Esophagus squamous epithelium (tissue), 5 donors: ENCODE results near the gene OR4K15. TPM values are rescaled to one million over a fixed set of nuclear protein-coding genes. Genes with fewer than 3 reads are reported as not detected.

ENCODE experiments used
- DNase-seq: peaks from one replicate; lab custom pipeline; 2025; lab: John Stamatoyannopoulos, UW
- H3K27ac ChIP-seq, 4 donors: fragments of 200-600 bp; sonication (generic); one replicate each; pipeline ENCODE4 v1.5.1; 2016 to 2019; ENCODE audit warnings: mild to moderate bottlenecking in 1 of 4
- H3K27me3 ChIP-seq, 4 donors: fragments of 200-600 bp; sonication (generic); 1 replicate in 3 of 4; 2 replicates in 1 of 4; pipeline versions ENCODE4 v1.5.1 to v1.6.0; 2017 to 2021; ENCODE audit warnings: antibody characterized with exemption in 1 of 4
- H3K36me3 ChIP-seq, 3 donors: fragments of 200-600 bp; sonication (generic); one replicate each; pipeline ENCODE4 v1.5.1; 2016 to 2019
- H3K4me1 ChIP-seq, 3 donors: fragments of 200-600 bp; sonication (generic); one replicate each; pipeline ENCODE4 v1.5.1; 2017 to 2019
- H3K4me3 ChIP-seq, 4 donors: fragments of 200-600 bp; sonication (generic); 1 replicate in 3 of 4; 2 replicates in 1 of 4; pipeline ENCODE4 v1.5.1; 2016 to 2019; ENCODE audit warnings: mild to moderate bottlenecking in 2 of 4, moderate library complexity in 1 of 4
- H3K9me3 ChIP-seq, 3 donors: fragments of 200-600 bp; sonication (generic); one replicate each; pipeline ENCODE4 v1.5.1; 2016 to 2019
- CTCF ChIP-seq, 6 experiments: fragments of 450-650 bp in 4 of 6; fragments of 200-600 bp in 2 of 6; sonication (generic) in 2 of 6; IDR thresholded peaks; one replicate each; pipeline ENCODE4 v1.5.1; 2016 to 2019; ENCODE audit warnings: antibody characterized with exemption in 6 of 6, mild to moderate bottlenecking in 4 of 6, moderate library complexity in 4 of 6
- POLR2A ChIP-seq, 4 donors: fragments of 450-650 bp; IDR thresholded peaks; one replicate each; pipeline ENCODE4 v1.6.1; 2017; ENCODE audit warnings: antibody characterized with exemption in 4 of 4, mild to moderate bottlenecking in 4 of 4, moderate library complexity in 3 of 4
- WGBS, 2 donors: methylation state at CpG; one replicate each; pipeline ENCODE4 v1.1.5; 2018; 5-methylcytosine and 5-hydroxymethylcytosine counted together
- intact Hi-C: fragments of 100-400 bp; cut with DNase I; formaldehyde crosslinking; loops from one replicate; pipeline ENCODE4 v1.15.0; 2022
- total RNA-seq, 4 donors: library from RNA; depleted of rRNA; stranded (reverse); fragments of >200 nt; gene quantifications; one replicate each; pipeline ENCODE4 v1.1.0, GENCODE V29; 2016
- donor health status: DM: yes; HTN: yes; CAD: no.

OR4K15 gene
- total RNA-seq, 4 donors from 2014 or later, result not detected

- WGBS, 2 donors, result 47 to 74% methylated on average over 1 of the region's 1 CpG
- intact Hi-C loops, result no loop called here
- no peak overlapping the region for H3K27ac ChIP-seq
- H3K4me3 ChIP-seq, result no peak overlapping the region
- no peak for DNase-seq
- TF ChIP-seq POLR2A (IDR thresholded peaks at IDR 0.05) (no peak), CTCF (IDR thresholded peaks at IDR 0.05) (no peak)
- H3K9me3 ChIP-seq, result no peaks in the 10 kb centered on the region
- H3K4me1 ChIP-seq, result no peaks in the 10 kb centered on the region
- no peaks in the 10 kb centered on the region for H3K36me3 ChIP-seq
- no peaks in the 10 kb centered on the region for H3K27me3 ChIP-seq
These were observed 547 bp upstream of the OR4K15 start for GRCh38 chr14:19974844-19975243.

GRCh38 chr14:19993438-19993837 is 18.0 kb downstream of the OR4K15 start:
- no peak overlapping the region for H3K27ac ChIP-seq
- DNase-seq, result no peak
- 13 to 37% methylated on average over 1 to 2 of the region's 2 CpGs for WGBS, 2 donors
- no peaks in the 10 kb centered on the region for H3K9me3 ChIP-seq
- intact Hi-C loops, result no loop called here
- H3K36me3 ChIP-seq, result no peaks in the 10 kb centered on the region
- H3K4me3 ChIP-seq, result no peak overlapping the region
- H3K27me3 ChIP-seq, result no peaks in the 10 kb centered on the region
- H3K4me1 ChIP-seq, result no peaks in the 10 kb centered on the region
- no peak for TF ChIP-seq POLR2A (IDR thresholded peaks at IDR 0.05)
- no peak for TF ChIP-seq CTCF (IDR thresholded peaks at IDR 0.05)

- no peaks in the 10 kb centered on the region for H3K4me1 ChIP-seq
- no peak within 1 kb of the TSS for H3K27ac ChIP-seq
- H3K27me3 ChIP-seq, result no peaks in the 10 kb centered on the region
- no peaks in the 10 kb centered on the region for H3K36me3 ChIP-seq
- H3K4me3 ChIP-seq, result no peak within 1 kb of the TSS
- no peak for DNase-seq
- TF ChIP-seq POLR2A (IDR thresholded peaks at IDR 0.05), result no peak
- no peak for TF ChIP-seq CTCF (IDR thresholded peaks at IDR 0.05)
- H3K9me3 ChIP-seq, result no peaks in the 10 kb centered on the region
- intact Hi-C loops, result no loop called here
These were observed 26.5 kb downstream of the OR4K15 start, which contains the start of gene OR4Q2 for GRCh38 chr14:20001863-20002262. OR4Q2 (plus strand) TSS chr14:20002163.

GRCh38 chr14:20002319-20002718 is 26.9 kb downstream of the OR4K15 start:
- WGBS, 2 donors, result 61% methylated on average over 3 to 7 of the region's 7 CpGs
- TF ChIP-seq POLR2A (IDR thresholded peaks at IDR 0.05) (no peak), CTCF (IDR thresholded peaks at IDR 0.05) (no peak)
- Histone ChIP-seq H3K36me3 (no peaks in the 10 kb centered on the region), H3K4me1 (no peaks in the 10 kb centered on the region), H3K27me3 (no peaks in the 10 kb centered on the region), H3K27ac (no peak overlapping the region), H3K4me3 (no peak overlapping the region), H3K9me3 (no peaks in the 10 kb centered on the region)
- intact Hi-C loops, result no loop called here
- DNase-seq, result no peak

GRCh38 chr14:20008156-20008555 is 32.8 kb downstream of the OR4K15 start:
- TF ChIP-seq CTCF (IDR thresholded peaks at IDR 0.05), result no peak
- no peak for TF ChIP-seq POLR2A (IDR thresholded peaks at IDR 0.05)
- no peaks in the 10 kb centered on the region for H3K4me1 ChIP-seq
- H3K27ac ChIP-seq, result no peak overlapping the region
- peaks cover 0 to 5% (median 0%) of the 10 kb centered on the region in 3 donors for H3K9me3 ChIP-seq
- no peaks in the 10 kb centered on the region for H3K36me3 ChIP-seq
- DNase-seq, result no peak
- intact Hi-C loops, result no loop called here
- no peak overlapping the region for H3K4me3 ChIP-seq
- H3K27me3 ChIP-seq, result no peaks in the 10 kb centered on the region
